Neuron (in vitro differentiated cells): Measurements from ENCODE around the gene PAX8.

Experiments used
- H2AFZ ChIP-seq: one replicate; pipeline ENCODE4 v1.6.1; 2013; ENCODE audit warnings: low read depth, mild to moderate bottlenecking, inconsistent platforms, low read length, moderate library complexity
- H3K27me3 ChIP-seq: one replicate; pipeline ENCODE4 v1.6.1; 2013; ENCODE audit warnings: low read length; ENCODE audit not compliant: insufficient read depth
- H3K36me3 ChIP-seq: one replicate; pipeline ENCODE4 v1.6.1; 2013; ENCODE audit warnings: low read length; ENCODE audit not compliant: insufficient read depth
- H3K4me1 ChIP-seq: one replicate; pipeline ENCODE4 v1.6.1; 2013; ENCODE audit warnings: low read length; ENCODE audit not compliant: insufficient read depth
- H3K4me3 ChIP-seq: 2 replicates; pipeline ENCODE4 v1.5.1; 2013; ENCODE audit warnings: mild to moderate bottlenecking, low read length, moderate library complexity
- H3K9me3 ChIP-seq: one replicate; pipeline ENCODE4 v1.6.1; 2013; ENCODE audit warnings: low read length

PAX8 gene

GRCh38 chr2:113234721-113235346 is 43.9 kb downstream of the PAX8 start:
- Histone ChIP-seq H2AFZ (no peak overlapping the region), H3K36me3 (no peaks in the 10 kb centered on the region), H3K4me1 (no peaks in the 10 kb centered on the region), H3K9me3 (no peaks in the 10 kb centered on the region), H3K27me3 (no peaks in the 10 kb centered on the region), H3K4me3 (no peak overlapping the region)

- Histone ChIP-seq H3K36me3 (no peaks in the 10 kb centered on the region), H3K9me3 (no peaks in the 10 kb centered on the region), H2AFZ (no peak overlapping the region), H3K4me1 (no peaks in the 10 kb centered on the region), H3K27me3 (no peaks in the 10 kb centered on the region), H3K4me3 (no peak overlapping the region)
These were observed 44.8 kb downstream of the PAX8 start for GRCh38 chr2:113233593-113234550.

- no peaks in the 10 kb centered on the region for H3K9me3 ChIP-seq
- no peaks in the 10 kb centered on the region for H3K4me1 ChIP-seq
- no peak overlapping the region for H2AFZ ChIP-seq
- H3K36me3 ChIP-seq: no peaks in the 10 kb centered on the region
- H3K27me3 ChIP-seq: no peaks in the 10 kb centered on the region
- H3K4me3 ChIP-seq: no peak overlapping the region
These were observed 46.0 kb downstream of the PAX8 start for GRCh38 chr2:113232740-113233139.

- H3K27me3 ChIP-seq: no peaks in the 10 kb centered on the region
- no peak overlapping the region for H2AFZ ChIP-seq
- H3K9me3 ChIP-seq: no peaks in the 10 kb centered on the region
- no peak overlapping the region for H3K4me3 ChIP-seq
- no peaks in the 10 kb centered on the region for H3K36me3 ChIP-seq
- H3K4me1 ChIP-seq: no peaks in the 10 kb centered on the region
These were observed 46.6 kb downstream of the PAX8 start for GRCh38 chr2:113232123-113232522.

- H3K9me3 ChIP-seq: no peaks in the 10 kb centered on the region
- H3K4me1 ChIP-seq: peaks cover 5% of the 10 kb centered on the region
- no peak overlapping the region for H3K4me3 ChIP-seq
- no peak overlapping the region for H2AFZ ChIP-seq
- H3K36me3 ChIP-seq: no peaks in the 10 kb centered on the region
- no peaks in the 10 kb centered on the region for H3K27me3 ChIP-seq
These were observed 47.7 kb downstream of the PAX8 start for GRCh38 chr2:113231064-113231463.

GRCh38 chr2:113230531-113230930 is 48.2 kb downstream of the PAX8 start:
- Histone ChIP-seq H3K4me3 (no peak overlapping the region), H3K36me3 (no peaks in the 10 kb centered on the region), H3K4me1 (peaks cover 10% of the 10 kb centered on the region), H3K27me3 (no peaks in the 10 kb centered on the region), H2AFZ (no peak overlapping the region), H3K9me3 (no peaks in the 10 kb centered on the region)

- H3K9me3 ChIP-seq: no peaks in the 10 kb centered on the region
- no peak overlapping the region for H3K4me3 ChIP-seq
- H3K27me3 ChIP-seq: no peaks in the 10 kb centered on the region
- no peaks in the 10 kb centered on the region for H3K36me3 ChIP-seq
- no peak overlapping the region for H2AFZ ChIP-seq
- peaks cover 18% of the 10 kb centered on the region for H3K4me1 ChIP-seq
These were observed 48.9 kb downstream of the PAX8 start for GRCh38 chr2:113229795-113230194.

- H2AFZ ChIP-seq: no peak overlapping the region
- no peak overlapping the region for H3K4me3 ChIP-seq
- no peaks in the 10 kb centered on the region for H3K36me3 ChIP-seq
- H3K27me3 ChIP-seq: no peaks in the 10 kb centered on the region
- H3K4me1 ChIP-seq: peaks cover 18% of the 10 kb centered on the region
- H3K9me3 ChIP-seq: no peaks in the 10 kb centered on the region
These were observed 49.6 kb downstream of the PAX8 start for GRCh38 chr2:113228991-113229716.

GRCh38 chr2:113228351-113228750 is 50.4 kb downstream of the PAX8 start:
- Histone ChIP-seq H3K36me3 (no peaks in the 10 kb centered on the region), H3K9me3 (no peaks in the 10 kb centered on the region), H3K4me3 (no peak overlapping the region), H2AFZ (no peak overlapping the region), H3K4me1 (peaks cover 18% of the 10 kb centered on the region), H3K27me3 (no peaks in the 10 kb centered on the region)

GRCh38 chr2:113227698-113228097 is 51.0 kb downstream of the PAX8 start:
- Histone ChIP-seq H3K36me3 (no peaks in the 10 kb centered on the region), H3K4me1 (peaks cover 18% of the 10 kb centered on the region), H3K27me3 (peaks cover under 1% of the 10 kb centered on the region), H3K9me3 (no peaks in the 10 kb centered on the region), H2AFZ (no peak overlapping the region), H3K4me3 (no peak overlapping the region)

GRCh38 chr2:113227290-113227689 is 51.4 kb downstream of the PAX8 start:
- Histone ChIP-seq H3K9me3 (no peaks in the 10 kb centered on the region), H3K27me3 (peaks cover 2% of the 10 kb centered on the region), H3K4me3 (no peak overlapping the region), H3K36me3 (no peaks in the 10 kb centered on the region), H2AFZ (no peak overlapping the region), H3K4me1 (peaks cover 18% of the 10 kb centered on the region)

GRCh38 chr2:113226462-113226861 is 52.3 kb downstream of the PAX8 start:
- Histone ChIP-seq H2AFZ (no peak overlapping the region), H3K9me3 (no peaks in the 10 kb centered on the region), H3K27me3 (peaks cover 2% of the 10 kb centered on the region), H3K36me3 (no peaks in the 10 kb centered on the region), H3K4me1 (peaks cover 18% of the 10 kb centered on the region), H3K4me3 (no peak overlapping the region)
